Heart left ventricle (tissue), 13 donors: ENCODE data around the gene PTOV1.

ENCODE experiments used
- CTCF ChIP-seq, 12 donors: fragments of 200-600 bp; sonication (generic) in 4 of 12; IDR thresholded peaks; one replicate each; pipeline versions ENCODE4 v1.5.0 to v1.8.0; 2018 to 2022; ENCODE audit warnings: antibody characterized with exemption in 12 of 12, mild to moderate bottlenecking in 5 of 12
- POLR2A ChIP-seq, 2 donors: fragments of 450-650 bp; IDR thresholded peaks; one replicate each; pipeline ENCODE4 v1.6.1; 2017; ENCODE audit warnings: antibody characterized with exemption in 2 of 2, mild to moderate bottlenecking in 2 of 2, moderate library complexity in 2 of 2
- donor health status: ischemic (EF 13 %, LVEDD 7.1; RV severe dilation, severe dysfunction).
- donor health status: DM: no; HTN: yes; CAD: no.
- donor health status: DM: no; HTN: no; CAD: no.
- donor health status: ischemic (EF 25% LVEDD 6.9; RV normal size, moderate dysfunction).
- donor health status: ischemic (EF 25% LVEDD 5.7; RV mildly dilated, moderate dysfunction).
- donor health status: ischemic (EF 35%, LVEDD 5.7; RV mildly dilated, moderate dysfunction).
- donor health status: nonischemic (EF 11% LVEDD 7.7; RV severe dilation, severe dysfunction).
- donor health status: DM: yes; HTN: yes; CAD: no.
- donor health status: PGD.
- donor health status: ischemic (EF 29% LVEDD 5.4; RV normal size, mild dysfunction).
- donor health status: nonischemic (EF 23%, LVEDD 6.1; RV moderate dilation, normal function).

GRCh38 chr19:49847731-49848696, 2.9 kb upstream of the PTOV1 start:
- TF ChIP-seq CTCF (IDR thresholded peaks at IDR 0.05) = no peak
- no peak for TF ChIP-seq POLR2A (IDR thresholded peaks at IDR 0.05)
